Neuronal stem cell (in vitro differentiated cells): ENCODE results near the gene ZNF484.
"Not testable (repeated sequence)": the region's sequence is repeated elsewhere in the genome, so short reads cannot be mapped to it uniquely, and the experiment has no call there.

Experiments
- DNase-seq: peaks from one replicate; pipeline ENCODE4 v3.0.0-alpha.2; 2013; ENCODE audit warnings: low spot score
- H2AFZ ChIP-seq: one replicate; pipeline ENCODE4 v1.6.1; 2013; ENCODE audit warnings: mild to moderate bottlenecking, low read length, inconsistent platforms
- H2AK5ac ChIP-seq: 2 replicates; pipeline ENCODE4 v1.6.1; 2013; ENCODE audit warnings: low read depth, mild to moderate bottlenecking, inconsistent platforms, low read length, moderate library complexity, mixed read lengths
- H2BK120ac ChIP-seq: 2 replicates; pipeline ENCODE4 v1.6.1; 2013; ENCODE audit warnings: low read depth, mild to moderate bottlenecking, inconsistent platforms, low read length, moderate library complexity, mixed read lengths
- H2BK12ac ChIP-seq: one replicate; pipeline ENCODE4 v1.6.1; 2013; ENCODE audit warnings: low read length, inconsistent platforms
- H2BK15ac ChIP-seq: 2 replicates; pipeline ENCODE4 v1.6.1; 2013; ENCODE audit warnings: mild to moderate bottlenecking, low read length, inconsistent platforms, mixed read lengths
- H2BK5ac ChIP-seq: one replicate; pipeline ENCODE4 v1.6.1; 2013; ENCODE audit warnings: inconsistent platforms, mild to moderate bottlenecking, low read length, moderate library complexity
- H3K14ac ChIP-seq: one replicate; pipeline ENCODE4 v1.6.1; 2013; ENCODE audit warnings: low read length, inconsistent platforms
- H3K18ac ChIP-seq: 2 replicates; pipeline ENCODE4 v1.6.1; 2013; ENCODE audit warnings: low read length, inconsistent platforms
- H3K23ac ChIP-seq: 2 replicates; pipeline ENCODE4 v1.6.1; 2013; ENCODE audit warnings: low read depth, mild to moderate bottlenecking, mixed read lengths, low read length, inconsistent platforms; ENCODE audit not compliant: poor library complexity
- H3K27ac ChIP-seq: replicated peaks from 3 replicates; pipeline ENCODE4 v1.5.1; 2013; ENCODE audit warnings: low read length, inconsistent platforms
- H3K27me3 ChIP-seq, 3 experiments: 2 replicates each; pipeline ENCODE4 v1.6.1; 2013; ENCODE audit warnings: low read length in 3 of 3, mild to moderate bottlenecking in 2 of 3, inconsistent platforms in 1 of 3, low read depth in 1 of 3, mixed read lengths in 1 of 3, moderate library complexity in 1 of 3; ENCODE audit not compliant: control insufficient read depth in 3 of 3, insufficient read depth in 3 of 3
- H3K36me3 ChIP-seq, 2 donors: replicated peaks in 1 of 2; 2 replicates each; pipeline ENCODE4 v1.6.1; 2013; ENCODE audit warnings: low read length in 2 of 2; ENCODE audit not compliant: control insufficient read depth in 2 of 2, insufficient read depth in 2 of 2
- H3K4ac ChIP-seq: 2 replicates; pipeline ENCODE4 v1.6.1; 2013; ENCODE audit warnings: inconsistent platforms, mild to moderate bottlenecking, low read length, moderate library complexity
- H3K4me1 ChIP-seq, 2 donors: 1 replicate in 1 of 2; 2 replicates in 1 of 2; pipeline ENCODE4 v1.6.1; 2013; ENCODE audit warnings: low read length in 2 of 2, low read depth in 1 of 2; ENCODE audit not compliant: control insufficient read depth in 2 of 2, insufficient read depth in 1 of 2
- H3K4me2 ChIP-seq: one replicate; pipeline ENCODE4 v1.6.1; 2013; ENCODE audit warnings: mild to moderate bottlenecking, low read length, inconsistent platforms; ENCODE audit not compliant: insufficient read depth, poor library complexity, severe bottlenecking
- H3K4me3 ChIP-seq, 2 donors: 2 replicates each; pipeline ENCODE4 v1.5.1; 2013; ENCODE audit warnings: low read length in 2 of 2, mild to moderate bottlenecking in 2 of 2, inconsistent platforms in 1 of 2, moderate library complexity in 1 of 2
- H3K79me1 ChIP-seq: one replicate; pipeline ENCODE4 v1.6.1; 2013; ENCODE audit warnings: low read depth, mild to moderate bottlenecking, inconsistent platforms, low read length, moderate library complexity
- H3K9ac ChIP-seq: one replicate; pipeline ENCODE4 v1.6.1; 2013; ENCODE audit warnings: mild to moderate bottlenecking, low read depth, low read length, inconsistent platforms; ENCODE audit not compliant: poor library complexity
- H3K9me3 ChIP-seq, 2 donors: replicated peaks in 1 of 2; 2 replicates each; pipeline versions ENCODE3 to v1.6.1; 2013; ENCODE audit warnings: low read length in 2 of 2, mild to moderate bottlenecking in 2 of 2, inconsistent platforms in 1 of 2, low read depth in 1 of 2, mixed read lengths in 1 of 2, moderate library complexity in 1 of 2; ENCODE audit not compliant: control insufficient read depth in 2 of 2, insufficient read depth in 1 of 2
- H4K8ac ChIP-seq: one replicate; pipeline ENCODE4 v1.6.1; 2013; ENCODE audit warnings: low read depth, mild to moderate bottlenecking, inconsistent platforms, low read length, moderate library complexity
- H4K91ac ChIP-seq: one replicate; pipeline ENCODE4 v1.6.1; 2013; ENCODE audit warnings: low read length, low read depth, mild to moderate bottlenecking, inconsistent platforms; ENCODE audit not compliant: poor library complexity
- WGBS, 2 donors: extraction: QIAGEN DNeasy Blood & Tissue Kit; methylation state at CpG; one replicate each; pipeline ENCODE4 v1.1.7; 2013; ENCODE audit warnings: missing lambda C conversion rate in 2 of 2, mixed read lengths in 1 of 2; ENCODE audit not compliant: insufficient read length in 2 of 2, insufficient replicate concordance in 1 of 2; ENCODE audit errors: extremely low coverage in 2 of 2; 5-methylcytosine and 5-hydroxymethylcytosine counted together

The ZNF484 gene

DNA sequence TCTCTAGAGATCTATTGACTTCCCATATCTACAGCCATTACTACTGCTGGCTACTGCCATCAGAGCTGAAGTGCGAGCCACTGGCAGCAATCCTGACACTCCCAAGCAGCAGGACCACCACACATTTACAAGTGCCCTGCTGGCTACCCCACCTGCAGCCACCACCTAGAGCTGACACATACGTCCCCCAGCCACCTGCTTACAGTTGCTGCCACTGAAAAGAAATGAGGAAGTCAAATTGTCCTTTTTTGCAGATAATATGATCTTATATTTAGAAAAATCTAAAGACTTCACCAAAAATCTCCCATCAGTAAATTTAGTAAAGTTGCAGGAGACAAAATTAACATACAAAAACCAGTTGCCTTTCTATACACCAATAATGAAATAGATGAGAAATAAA, 48.4 kb downstream of the ZNF484 start:
- H3K27ac ChIP-seq: no peak overlapping the region
- no peak overlapping the region for H3K23ac ChIP-seq
- WGBS, 2 donors: no CpG with 5 or more reads among the region's 2 CpGs
- H2BK12ac ChIP-seq: no peak overlapping the region
- H3K4me3 ChIP-seq: no peak overlapping the region
- no peaks in the 10 kb centered on the region for H3K4me1 ChIP-seq
- H4K91ac ChIP-seq: no peak overlapping the region
- no peaks in the 10 kb centered on the region for H3K36me3 ChIP-seq
- no peak overlapping the region for H3K18ac ChIP-seq
- H2AK5ac ChIP-seq: no peak overlapping the region
- no peak overlapping the region for H3K14ac ChIP-seq
- no peak overlapping the region for H2BK5ac ChIP-seq
- no peak overlapping the region for H2AFZ ChIP-seq
- peak overlapping the region; percentile 17 for H2BK120ac ChIP-seq
- H3K27me3 ChIP-seq: peaks cover 0 to 6% (median 0%) of the 10 kb centered on the region in 3 experiments
- no peak overlapping the region for H3K9ac ChIP-seq
- H3K9me3 ChIP-seq: peaks cover 0 to 5% of the 10 kb centered on the region in 2 donors
- no peak overlapping the region for H2BK15ac ChIP-seq
- no peak overlapping the region for H3K4me2 ChIP-seq
- DNase-seq: no peak
- no peaks in the 10 kb centered on the region for H3K79me1 ChIP-seq
- H4K8ac ChIP-seq: no peak overlapping the region
- H3K4ac ChIP-seq: no peak overlapping the region

DNA sequence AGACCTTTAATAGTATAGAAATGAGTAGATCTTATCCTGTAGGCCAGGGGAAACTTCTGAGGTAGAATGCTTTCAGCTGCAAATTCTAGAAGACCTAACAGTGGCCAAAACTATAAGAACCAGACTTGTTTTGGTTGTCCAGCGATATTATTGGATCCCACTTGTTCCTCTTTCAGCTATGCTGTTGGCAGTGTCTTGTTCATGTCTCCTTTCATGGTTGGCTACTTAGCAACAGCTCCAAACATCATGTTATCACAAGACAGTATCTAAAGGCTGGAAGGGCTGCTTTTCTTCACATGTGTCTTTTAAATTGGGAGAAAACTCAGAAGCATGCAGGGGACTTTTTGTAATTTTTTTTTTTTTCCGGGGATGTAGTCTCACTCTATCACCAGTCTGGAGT, 52.8 kb downstream of the ZNF484 start:
- not testable (repeated sequence) for H3K36me3 ChIP-seq, H3K27me3 ChIP-seq, H3K23ac ChIP-seq, H2BK15ac ChIP-seq, H3K14ac ChIP-seq, H2AFZ ChIP-seq, H3K9ac ChIP-seq, H3K4me3 ChIP-seq, H2BK12ac ChIP-seq, H4K91ac ChIP-seq, H4K8ac ChIP-seq, H3K4me1 ChIP-seq, H3K9me3 ChIP-seq, H3K79me1 ChIP-seq, H3K18ac ChIP-seq, H2BK120ac ChIP-seq, H3K27ac ChIP-seq, DNase-seq, H3K4ac ChIP-seq, H2BK5ac ChIP-seq, H2AK5ac ChIP-seq, H3K4me2 ChIP-seq
- WGBS, 2 donors: no CpG with 5 or more reads among the region's 2 CpGs

DNA sequence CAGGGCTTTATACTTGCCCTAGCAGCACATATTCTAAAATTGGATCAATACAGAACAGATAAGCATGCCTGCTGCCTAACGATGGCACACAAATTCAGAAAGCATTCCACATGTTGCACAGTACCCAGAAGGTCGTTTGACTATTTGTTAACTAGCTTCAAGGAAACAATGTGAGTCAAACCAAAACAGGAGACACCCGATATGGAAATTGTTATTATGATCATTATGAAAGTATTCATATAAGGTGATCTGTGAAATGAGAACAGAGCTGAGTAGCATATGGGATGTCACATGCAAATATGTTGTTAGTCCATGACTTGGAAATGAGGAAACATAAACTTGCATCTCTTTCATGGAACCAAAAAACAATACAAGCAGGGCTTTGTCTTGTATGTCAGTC, 56.9 kb downstream of the ZNF484 start:
- Histone ChIP-seq H3K79me1 (no peaks in the 10 kb centered on the region), H2AFZ (no peak overlapping the region), H3K14ac (no peak overlapping the region), H4K8ac (no peak overlapping the region), H3K9me3 (no peaks in the 10 kb centered on the region), H2BK15ac (no peak overlapping the region), H2BK120ac (no peak overlapping the region), H2AK5ac (no peak overlapping the region), H3K36me3 (no peaks in the 10 kb centered on the region), H3K9ac (no peak overlapping the region), H4K91ac (no peak overlapping the region), H2BK12ac (no peak overlapping the region), H2BK5ac (no peak overlapping the region), H3K4ac (no peak overlapping the region), H3K4me3 (no peak overlapping the region), H3K18ac (no peak overlapping the region), H3K27ac (no peak overlapping the region), H3K27me3 (peaks cover 0 to 19% (median 0%) of the 10 kb centered on the region in 3 experiments), H3K23ac (no peak overlapping the region), H3K4me1 (peaks cover 0 to 2% of the 10 kb centered on the region in 2 donors), H3K4me2 (no peak overlapping the region)
- DNase-seq: no peak
- no CpG with 5 or more reads among the region's 3 CpGs for WGBS, 2 donors

GRCh38 chr9:92819898-92820297, 57.9 kb downstream of the ZNF484 start:
- H2BK120ac ChIP-seq, H2BK12ac ChIP-seq, H3K4ac ChIP-seq, H3K18ac ChIP-seq, H3K27ac ChIP-seq, H4K91ac ChIP-seq, H3K36me3 ChIP-seq, H2AFZ ChIP-seq, DNase-seq, H3K4me2 ChIP-seq, H3K9me3 ChIP-seq, H2BK15ac ChIP-seq, H3K23ac ChIP-seq, H3K79me1 ChIP-seq, H3K4me3 ChIP-seq, H4K8ac ChIP-seq, H3K4me1 ChIP-seq, H3K14ac ChIP-seq, H2BK5ac ChIP-seq, H2AK5ac ChIP-seq, H3K9ac ChIP-seq: not testable (repeated sequence)
- H3K27me3 ChIP-seq: peaks cover 0 to 27% (median 0%) of the 10 kb centered on the region in 3 experiments
- no CpG with 5 or more reads among the region's 1 CpG for WGBS, 2 donors
